GM21786 (cell line): Measurements from ENCODE around the gene IP6K2.

Experiments used
- ATAC-seq: cut with Tn5 transposase; IDR thresholded peaks from one replicate; pipeline ENCODE4 v1.9.1; 2021; ENCODE audit not compliant: unreplicated experiment

The IP6K2 gene

DNA sequence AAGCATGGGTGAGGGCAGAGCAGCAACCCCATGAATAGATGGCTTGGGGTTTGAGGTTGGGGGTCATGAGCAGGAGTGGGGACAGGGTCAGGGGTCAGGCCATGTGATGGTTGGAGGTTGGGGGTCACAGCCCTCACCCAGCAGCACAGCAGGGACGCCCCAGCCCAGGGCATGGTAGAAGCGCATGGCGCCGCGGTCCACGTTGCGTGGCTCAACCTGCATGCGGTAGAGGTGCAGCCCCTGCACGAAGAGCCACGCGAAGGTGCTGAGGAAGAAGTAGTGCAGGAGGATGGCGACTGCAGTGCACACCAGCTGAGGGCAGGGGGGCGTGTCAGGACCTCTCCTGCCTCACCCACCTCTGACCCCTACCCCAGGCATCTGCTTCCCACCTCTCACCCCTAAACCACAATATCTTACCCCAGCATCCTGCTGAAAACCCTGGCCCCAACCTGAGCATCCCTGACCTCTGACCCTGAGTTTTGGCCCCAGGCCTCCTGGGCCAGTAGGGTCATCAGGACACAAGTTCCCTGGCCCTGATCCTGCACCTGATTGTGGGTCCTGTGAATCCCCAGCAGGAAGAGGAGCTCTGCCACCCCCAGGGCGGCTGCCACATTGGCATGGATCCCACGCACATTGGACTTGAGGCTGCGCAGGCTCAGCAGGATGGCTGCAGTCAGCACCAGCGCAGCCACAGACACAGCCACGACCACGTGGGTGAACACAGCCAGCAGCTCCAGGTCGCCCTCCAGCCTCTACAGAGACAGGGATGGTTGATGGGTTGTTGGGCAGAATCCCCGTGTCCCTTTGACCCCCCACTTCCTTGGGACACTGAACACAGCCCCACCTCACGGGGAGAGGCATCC, 71.9 kb downstream of the IP6K2 start:
- ATAC-seq: no peak

DNA sequence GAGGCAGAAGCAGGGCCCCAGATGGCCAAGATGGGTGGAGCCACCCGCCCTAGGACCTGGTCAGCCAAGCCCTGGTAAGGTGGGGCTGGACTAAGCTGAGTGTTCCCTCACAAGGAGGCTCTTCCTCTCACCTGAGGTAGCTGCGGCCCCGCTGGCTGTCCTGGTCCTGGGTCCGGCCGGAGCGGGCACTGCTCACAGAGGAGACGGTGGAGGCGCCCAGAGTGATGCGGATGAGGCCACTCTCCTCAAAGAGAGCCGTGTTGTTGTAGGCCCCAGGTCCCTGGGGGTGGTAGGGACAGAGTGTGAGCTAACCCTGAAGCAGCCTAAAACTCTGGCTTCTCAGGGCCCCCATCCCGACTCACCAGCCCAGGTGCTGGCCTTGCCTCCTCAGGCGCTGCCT, 74.4 kb downstream of the IP6K2 start:
- ATAC-seq: no peak

DNA sequence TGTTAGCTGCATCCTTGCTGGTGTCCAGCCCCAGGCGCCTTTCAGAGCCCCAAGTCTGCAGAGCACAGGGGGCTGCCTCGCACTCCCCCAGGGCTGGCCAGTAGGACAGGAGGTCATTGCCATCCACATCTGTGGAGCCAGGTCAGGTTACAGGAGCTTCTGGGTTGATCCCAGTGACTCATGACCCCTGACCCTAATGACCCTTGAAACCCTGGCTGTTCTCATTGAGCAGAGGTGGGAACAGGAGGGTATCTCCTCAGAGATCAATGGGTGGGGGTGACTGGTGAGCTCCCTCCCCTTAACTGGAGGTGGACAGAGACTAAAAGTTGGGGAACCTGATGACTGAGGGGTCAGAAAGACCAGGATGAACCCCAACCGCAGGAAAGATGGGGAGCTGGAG, 75.6 kb downstream of the IP6K2 start:
- ATAC-seq: no peak

- no peak for ATAC-seq
Observed at GRCh38 chr3:48639944-48640606, 76.9 kb downstream of the IP6K2 start.
